IPS-11a (cell line): ENCODE results near the gene HELZ2.

ENCODE experiments used
- H3K4me3 ChIP-seq: one replicate; pipeline ENCODE4 v1.5.1; 2013; ENCODE audit warnings: low read depth, low read length, control low read depth

The HELZ2 gene

DNA sequence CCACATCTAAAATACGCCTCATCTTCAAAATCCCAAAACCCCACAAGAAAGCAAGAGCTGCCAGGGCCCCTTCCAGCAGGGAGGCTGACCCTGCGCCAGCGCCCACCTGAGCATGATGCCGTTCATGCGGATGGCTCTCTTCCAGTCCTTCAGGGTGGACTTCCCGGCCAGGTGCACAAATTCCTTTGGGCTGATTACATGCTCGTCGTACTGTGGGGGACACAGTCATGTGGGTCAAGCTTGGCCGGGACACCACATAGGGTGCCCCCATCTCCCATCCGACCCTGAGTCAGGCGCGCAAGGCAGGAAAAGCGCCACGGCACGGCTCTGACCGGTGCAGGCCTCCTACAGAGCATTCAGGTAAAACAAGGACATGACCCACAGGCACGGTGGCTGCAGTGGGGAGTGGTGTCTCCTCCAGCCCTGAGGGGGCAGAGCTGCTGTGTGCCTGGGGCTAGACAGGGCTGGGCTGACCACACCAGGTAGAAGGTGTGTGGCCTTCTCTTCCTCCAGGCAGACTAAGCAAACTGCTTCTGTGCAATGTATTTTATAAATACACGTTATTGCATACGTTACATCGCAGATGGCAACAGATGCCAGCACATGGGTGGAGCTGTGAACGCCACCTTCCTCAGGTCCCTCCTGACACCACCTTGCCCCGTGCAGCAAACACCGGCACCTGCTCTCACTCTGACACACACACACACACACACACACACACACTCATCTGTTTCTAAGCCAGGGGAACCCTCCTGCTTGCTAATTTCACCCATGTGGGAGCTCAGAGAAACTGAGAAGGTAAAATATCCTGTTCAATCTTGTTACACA lies 23.8 kb upstream of the HELZ2 start:
- H3K4me3 ChIP-seq: no peak overlapping the region

DNA sequence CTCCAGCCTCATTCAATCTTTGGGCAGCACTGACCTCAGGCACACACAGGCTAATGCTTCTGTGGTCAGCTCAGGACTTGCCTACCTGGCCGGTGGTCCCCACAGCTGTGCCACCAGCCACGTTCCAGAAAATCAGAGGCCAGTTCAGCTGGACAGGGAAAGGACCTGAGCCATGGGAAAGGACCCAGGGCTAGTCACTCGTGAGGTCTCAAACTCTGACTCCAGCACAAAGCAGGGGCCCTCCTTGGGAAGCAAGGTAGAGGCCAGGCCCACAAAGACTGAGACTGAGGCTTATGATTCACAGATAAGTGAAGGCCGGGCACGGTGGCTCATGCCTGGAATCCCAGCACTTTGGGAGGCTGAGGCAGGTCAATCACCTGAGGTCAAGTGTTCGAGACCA lies 22.4 kb upstream of the HELZ2 start:
- H3K4me3 ChIP-seq: no peak overlapping the region

DNA sequence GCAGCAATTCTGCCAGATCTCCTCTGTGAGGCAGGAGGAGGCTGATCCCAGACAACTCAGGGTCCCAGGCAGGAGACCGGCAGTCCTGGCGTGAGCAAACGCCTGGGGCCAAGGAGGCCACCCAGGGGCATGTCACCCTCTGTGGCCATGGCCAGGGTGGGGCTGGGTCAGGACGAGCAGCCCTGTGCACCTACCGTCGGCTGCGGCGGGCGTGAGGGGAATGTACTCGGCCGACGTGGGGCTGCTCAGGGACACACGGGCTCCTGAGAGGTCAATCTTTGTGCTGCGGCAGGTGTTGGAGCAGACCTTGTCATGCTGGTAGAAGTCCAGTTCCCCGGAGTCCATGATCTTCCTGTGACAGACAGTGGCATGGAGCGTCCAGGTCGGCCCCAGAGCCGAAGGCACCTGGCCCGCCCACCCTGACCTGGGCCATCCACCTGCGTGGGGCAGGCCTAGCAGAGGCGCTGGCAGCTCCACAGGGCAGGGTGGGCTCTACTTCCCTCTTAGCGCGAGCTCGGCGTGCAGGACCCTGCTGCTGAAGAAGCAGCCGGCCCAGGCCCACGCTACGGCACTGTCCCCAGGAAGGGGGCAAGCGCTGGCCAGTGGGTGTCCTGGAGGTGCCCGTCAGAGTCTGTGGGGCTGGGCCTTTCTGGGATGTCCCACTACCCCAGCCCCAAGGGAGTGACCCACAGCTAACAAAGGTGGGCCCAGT lies 21.5 kb upstream of the HELZ2 start:
- no peak overlapping the region for H3K4me3 ChIP-seq

DNA sequence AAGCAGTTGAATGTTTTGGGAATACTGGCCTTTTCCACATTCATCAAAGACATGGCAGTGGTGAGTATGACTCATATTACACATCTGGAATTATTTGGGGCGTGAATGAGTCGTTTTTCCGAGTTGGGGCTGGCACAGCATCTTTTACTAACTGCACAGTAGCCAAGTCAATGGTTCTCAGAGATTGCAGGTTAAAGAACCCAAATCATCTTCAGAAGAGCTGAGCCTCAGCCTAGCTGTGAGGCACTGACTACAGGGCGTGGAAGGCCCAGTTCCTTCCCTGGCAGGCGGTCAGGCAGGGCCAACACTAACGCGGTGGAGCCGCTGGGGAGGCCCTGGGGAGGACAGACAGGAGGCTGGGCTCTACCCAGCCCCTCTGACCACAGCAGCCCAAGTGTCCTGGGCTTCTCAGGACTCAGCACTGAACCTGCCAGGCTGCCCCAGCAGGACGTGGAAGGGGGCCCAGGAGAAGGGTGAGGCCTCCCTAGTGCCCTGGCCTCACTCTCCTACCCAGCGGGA lies 20.1 kb upstream of the HELZ2 start:
- no peak overlapping the region for H3K4me3 ChIP-seq

DNA sequence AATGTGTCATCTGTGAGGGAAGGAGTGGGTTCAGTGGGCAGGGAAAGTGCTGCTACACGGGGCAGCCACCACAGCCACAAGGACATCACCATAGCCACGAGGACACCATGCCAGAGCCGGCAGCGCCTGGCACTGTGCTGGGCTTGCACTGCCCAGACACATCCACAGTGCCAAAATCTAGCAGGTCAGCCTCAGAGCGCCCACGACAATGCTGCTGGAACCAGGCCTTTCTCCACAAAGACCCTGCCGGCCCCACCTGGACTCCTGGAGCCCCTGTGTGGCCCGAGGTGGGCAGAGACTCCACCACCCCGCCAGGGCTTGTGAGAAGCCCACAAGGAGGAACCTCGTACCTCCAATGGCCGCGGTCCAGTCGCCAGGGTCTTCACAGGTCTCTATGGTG lies 18.6 kb upstream of the HELZ2 start:
- H3K4me3 ChIP-seq: no peak overlapping the region

DNA sequence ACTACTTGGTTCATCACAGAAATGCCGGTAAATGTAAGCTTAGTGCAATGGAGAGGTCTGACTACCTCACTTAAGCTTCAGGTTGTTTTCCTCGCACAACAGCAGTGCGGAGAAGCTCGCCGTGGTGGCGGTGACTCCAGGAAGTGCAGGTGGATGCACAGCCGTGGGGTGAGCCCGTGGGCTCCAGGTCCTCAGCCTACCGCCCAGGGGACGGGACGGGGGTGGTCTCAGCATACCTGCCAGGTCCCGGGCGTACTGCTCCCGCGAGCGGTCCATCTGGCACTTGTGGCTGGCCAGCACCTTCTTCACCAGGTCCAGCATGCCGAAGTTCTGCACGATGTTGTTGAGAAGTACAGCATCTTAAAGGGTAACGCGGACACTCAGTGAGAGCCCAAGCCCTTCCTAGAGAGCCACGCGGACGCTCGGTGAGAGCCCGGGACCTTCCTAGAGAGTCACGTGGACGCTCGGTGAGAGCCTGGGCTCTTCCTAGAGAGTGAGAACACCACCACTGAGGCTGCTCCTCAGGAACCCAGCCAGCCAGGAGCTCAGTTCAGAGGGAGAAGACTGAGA lies 17.8 kb upstream of the HELZ2 start:
- no peak overlapping the region for H3K4me3 ChIP-seq

DNA sequence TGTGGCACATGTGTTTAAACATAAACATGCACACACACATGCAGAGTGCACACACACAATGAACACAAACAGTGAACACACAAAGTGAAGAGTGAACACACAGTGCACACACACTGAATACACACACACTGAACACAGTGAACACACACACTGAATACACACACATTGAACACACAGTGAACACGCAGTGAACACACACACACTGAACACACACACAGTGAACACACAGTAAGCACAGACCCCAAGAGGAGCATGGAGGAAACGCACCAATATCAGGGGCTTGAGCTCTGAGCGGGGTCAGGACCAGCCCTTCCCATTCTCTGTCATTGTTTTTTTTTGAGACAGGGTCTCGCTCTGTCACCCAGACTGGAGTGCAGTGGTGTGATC lies 17.1 kb upstream of the HELZ2 start:
- H3K4me3 ChIP-seq: no peak overlapping the region

DNA sequence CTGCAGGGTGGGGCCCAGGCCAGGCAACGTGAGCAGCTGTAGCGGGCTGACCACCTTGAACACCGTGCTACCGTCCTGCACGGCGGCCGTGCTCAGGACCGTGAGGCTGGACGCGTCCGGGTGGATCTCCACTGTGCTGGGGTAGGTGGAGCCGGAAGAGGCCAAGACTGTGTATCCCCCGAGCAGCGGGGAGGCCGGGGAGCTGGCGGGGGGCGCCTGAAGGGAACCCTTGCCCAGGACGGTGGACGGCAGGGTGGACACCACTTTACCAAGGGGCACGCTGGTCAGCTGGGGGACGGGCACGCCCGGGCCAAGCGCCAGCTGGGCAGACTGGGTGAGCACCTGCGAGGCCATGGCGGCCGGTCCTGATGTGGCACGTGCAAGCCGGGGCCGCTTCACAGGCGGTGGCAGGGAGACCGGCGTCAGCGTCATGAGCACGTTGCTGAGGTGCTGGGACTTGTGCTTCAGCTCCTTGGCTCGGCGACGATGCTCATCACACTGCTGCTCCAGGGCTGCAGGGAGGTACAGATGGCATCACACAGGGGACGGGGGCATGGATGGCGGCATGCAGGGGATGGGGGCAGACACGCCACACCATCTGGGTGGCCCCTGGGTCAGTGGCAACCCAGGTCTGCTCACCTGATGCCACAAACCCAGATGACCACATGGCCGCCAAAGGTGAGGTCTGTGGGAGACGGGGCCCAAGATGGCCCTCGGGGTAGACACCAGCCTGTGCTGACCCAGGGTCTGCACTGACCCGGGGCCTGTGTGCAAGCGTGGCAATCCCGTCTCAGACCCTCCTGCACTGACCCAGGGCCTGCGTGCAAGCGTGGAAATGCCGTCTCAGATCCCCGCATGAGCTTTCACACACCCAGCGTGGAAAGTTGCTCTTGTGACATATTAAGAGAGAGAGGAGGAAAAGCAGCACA lies 16.4 kb upstream of the HELZ2 start:
- no peak overlapping the region for H3K4me3 ChIP-seq

DNA sequence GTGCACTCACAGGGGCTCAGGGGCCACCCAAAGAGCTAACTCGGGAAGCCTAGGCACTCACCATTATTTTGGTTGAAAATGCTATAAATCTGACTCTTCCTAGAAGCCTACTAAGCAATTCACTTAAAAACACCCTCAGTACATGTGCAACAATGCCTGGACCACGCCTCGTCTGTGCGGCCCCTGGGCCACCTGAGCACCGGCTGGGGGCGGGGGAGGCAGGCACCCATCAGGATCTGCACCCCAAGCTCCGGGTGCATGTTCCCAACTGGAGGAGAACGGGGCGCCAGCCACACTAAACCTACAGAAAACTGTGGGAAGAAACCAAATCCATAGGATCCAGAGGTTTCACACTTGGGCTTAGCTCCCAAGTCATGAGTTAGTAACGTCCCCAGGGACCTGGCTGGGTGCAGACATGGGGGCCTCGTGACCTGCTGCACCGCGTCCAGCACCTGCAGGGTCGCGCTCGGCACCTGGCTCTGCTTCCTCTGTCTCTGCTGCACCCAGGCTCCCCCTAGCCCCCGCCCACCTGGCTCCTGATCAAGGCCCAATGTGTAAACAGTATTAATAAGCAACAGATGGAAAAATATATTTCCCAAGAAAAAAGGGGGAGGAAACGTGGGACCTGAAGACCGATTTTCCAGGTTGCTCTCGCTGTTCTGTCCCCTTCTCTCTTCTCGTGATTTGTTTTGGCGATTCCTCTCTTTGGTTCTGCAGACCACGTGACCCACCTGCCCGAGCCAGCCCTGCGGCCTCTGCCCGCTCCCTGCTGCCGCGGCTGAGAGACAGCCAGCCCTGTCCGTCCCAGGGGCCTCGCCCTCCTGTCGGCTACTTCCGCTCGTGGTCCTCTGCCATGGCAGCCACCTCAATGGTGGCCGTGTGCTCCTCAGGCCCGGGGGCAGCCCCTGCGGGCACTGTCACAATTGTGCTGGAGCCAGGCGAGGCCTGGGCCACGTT lies 15.5 kb upstream of the HELZ2 start:
- H3K4me3 ChIP-seq: no peak overlapping the region

DNA sequence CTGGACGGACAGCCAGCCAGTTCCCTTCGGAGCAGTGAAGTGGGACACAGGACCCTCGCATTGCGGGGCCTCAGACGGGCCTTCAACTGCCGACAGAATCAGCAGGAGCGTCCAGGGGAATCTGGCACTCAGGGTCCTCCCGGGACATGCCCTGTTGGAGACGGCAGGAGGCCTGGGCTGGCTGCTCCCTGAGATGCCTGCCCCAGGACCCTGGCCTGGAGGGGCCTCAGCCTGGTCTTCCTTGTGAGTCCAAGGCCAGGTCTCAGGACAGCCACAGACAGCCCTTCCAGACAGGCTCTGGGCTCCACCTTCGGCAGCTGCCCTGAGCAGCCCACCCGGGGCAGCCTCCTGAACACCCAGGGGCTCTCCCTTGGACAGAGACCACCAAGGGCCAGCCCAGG lies 14.6 kb upstream of the HELZ2 start:
- no peak overlapping the region for H3K4me3 ChIP-seq

DNA sequence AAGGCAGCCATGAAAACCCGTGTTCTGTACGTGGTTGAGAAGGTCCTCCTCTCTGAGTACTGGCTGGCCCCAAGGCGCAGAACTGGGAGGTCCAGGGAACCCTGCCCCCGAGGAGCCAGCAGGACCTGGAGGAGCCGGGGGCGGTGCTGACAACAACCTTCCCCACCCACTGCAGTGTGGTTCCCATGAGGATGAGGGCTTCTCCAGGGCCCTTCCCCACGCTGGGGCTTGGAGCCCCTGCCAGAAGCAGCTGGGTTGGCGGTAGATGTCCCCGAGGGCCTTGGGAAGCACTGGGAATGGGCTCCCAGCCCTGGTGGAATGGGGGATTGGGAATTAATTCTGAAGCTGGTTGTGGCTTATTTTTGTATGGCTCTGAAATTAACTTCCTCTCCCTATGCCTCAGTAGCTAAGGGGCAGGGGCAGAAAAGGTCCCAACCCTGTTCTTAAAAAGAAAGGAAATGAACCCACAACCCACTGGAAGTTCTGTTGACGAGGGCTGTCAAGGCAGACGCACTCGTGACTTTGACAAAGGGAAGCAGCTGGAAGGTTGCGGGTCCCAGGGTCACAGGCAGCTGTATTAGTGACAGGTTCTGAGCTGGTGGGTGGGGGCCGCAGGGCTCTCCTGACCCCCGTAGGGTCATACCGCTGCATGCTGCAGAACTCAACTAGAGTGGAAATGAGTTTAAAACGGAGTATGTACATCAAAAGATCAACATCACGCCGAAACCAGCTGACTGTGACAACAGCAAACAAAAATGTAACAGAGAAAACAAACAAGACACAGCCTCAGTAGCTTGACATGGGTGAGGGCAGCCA lies 13.9 kb upstream of the HELZ2 start:
- no peak overlapping the region for H3K4me3 ChIP-seq

DNA sequence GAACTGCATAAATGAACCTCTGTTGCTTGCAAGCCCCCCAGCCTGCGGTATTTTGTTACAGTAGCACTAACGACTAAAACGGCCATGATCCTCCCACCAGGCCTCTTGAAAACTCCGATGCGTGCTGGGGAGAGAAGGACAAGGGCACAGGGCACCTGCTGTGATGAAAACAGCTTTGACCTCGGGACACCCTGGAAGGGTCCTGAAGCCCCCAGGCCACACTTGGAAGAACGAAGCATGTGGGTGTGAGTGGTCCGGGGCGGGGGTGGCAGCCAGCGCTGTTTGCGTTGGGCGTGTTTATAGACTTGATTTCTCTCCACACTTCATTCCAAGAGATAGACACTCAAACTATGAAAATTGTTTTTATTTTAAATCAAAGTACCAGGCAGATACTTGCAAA lies 13.2 kb upstream of the HELZ2 start:
- no peak overlapping the region for H3K4me3 ChIP-seq

DNA sequence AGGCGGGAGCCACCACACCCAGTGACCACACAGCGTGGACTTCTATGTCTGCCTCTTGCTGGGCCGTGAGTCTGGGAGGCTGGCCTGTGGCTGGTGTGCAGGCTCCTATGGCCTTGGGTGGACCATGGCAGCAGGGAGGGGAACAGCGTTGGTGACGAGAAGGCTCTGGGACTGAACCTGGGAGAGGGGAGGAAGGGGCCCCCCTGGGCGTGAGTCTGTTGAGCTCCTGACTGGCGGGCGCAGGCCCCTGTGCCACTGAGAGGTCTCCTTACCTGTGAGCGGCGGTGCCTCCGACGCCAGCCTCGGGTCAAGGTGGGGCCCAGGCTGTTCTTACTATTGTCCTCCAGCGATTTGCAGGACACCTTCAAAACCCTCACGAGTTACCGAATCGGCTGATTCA lies 12.8 kb upstream of the HELZ2 start:
- no peak overlapping the region for H3K4me3 ChIP-seq

DNA sequence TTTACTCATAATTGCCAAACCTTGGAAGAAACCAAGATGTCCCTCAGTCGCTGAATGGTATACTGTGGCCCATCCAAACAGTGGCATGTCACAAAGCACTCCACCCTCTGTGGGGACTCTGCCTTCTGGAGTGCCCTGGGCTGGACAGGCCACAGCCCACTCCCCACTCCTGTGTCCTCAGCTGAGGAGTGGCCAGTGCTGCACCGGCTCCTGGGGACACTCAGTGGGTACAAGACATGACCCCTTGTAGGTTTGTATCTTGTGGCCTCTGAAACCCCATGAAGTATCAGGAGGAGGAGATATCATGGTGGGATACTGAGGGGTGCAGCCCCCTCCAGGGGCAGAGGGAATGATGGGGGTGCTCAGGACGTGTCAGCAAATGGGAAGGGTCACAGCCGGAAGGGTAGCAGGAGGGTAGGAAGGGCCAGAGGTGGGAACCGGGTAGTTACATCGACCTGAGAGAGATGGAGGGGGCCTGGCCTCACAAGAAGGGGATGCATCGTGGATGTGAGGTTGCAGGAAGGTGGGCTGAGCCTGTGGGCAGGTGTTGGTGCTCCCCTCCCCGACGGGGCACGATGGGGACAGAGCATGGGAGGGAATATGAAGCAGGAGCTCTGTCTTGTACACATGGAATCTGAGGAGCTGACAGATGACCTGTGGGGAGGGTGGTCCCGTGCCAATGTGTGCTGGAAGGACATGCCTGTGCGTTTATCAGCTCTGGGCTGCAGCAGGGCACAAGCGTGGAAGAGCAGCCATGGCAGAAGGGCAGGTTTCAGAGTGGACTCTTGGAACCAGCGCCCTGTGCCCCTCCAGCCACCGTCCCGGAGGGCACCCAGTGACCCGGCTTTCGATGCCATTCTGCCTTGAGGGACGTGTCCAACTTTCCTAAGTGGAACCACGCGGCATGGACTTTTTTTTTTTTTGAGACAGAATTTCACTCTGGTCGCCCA lies 11.9 kb upstream of the HELZ2 start:
- H3K4me3 ChIP-seq: no peak overlapping the region

DNA sequence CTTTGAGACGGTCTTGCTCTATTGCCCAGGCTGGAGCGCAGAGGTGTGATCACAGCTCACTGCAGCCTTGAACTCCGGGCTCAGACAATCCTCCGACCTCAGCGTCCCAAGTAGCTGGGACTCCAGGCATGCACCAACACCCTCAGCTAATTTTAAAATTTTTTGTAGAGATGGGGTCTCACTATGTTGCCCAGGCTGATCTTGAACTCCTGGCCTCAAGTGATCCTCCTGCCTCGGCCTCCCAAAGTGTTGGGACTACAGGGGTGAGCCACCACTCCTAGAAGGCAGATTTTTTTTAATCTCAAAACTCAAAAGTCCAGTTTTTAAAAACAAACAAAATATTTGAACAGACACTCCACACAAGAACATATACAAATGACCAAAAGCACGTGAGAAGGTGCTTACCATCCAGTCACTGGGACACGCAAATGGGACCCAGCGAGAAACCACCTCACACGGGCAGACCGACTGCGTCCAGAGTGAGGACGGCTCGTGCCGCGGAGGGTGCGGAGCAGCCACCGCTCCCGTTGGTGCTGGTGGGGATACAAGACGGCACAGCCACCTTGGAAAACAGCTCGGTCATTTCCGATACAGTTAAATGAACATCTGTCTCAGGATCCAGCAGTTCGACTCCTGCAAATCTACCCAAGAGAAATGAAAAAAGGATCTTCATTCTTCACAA lies 8.5 kb upstream of the HELZ2 start:
- H3K4me3 ChIP-seq: no peak overlapping the region

DNA sequence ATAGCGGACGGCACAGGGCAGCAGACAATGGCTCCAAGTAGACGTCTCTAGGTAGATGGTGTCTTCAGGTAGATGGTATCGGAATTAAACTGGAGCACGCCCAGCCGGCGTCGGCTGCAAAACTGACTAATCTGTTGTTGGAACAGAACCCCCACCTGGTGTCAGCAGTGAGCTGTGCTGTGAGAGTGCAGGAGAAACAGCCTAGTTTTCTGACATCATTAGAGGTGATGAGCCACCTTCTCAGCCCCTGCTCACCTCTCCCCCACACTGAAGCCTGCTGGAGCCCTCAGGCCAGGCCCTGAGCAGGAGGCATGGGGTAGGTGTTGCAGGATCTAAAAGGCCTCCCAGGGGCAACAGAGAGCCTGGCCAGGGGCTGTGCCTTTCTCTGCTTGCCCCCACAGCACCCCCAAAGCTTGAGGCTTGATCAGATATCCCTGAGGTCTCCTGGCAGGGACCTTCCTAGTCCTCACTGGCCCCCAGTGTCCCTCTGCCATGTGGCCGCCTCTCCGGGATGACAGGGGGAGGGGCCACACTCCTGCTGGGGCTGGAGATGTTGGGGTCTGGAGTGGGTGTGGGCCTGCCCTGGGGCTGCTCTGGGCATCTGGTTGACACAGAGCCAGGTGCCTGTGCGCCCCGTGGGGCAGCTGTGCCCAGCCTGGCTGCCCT lies 6.9 kb upstream of the HELZ2 start:
- H3K4me3 ChIP-seq: no peak overlapping the region
